HG03565 (cell line): ENCODE data around the gene ARHGAP8.

Experiments
- ATAC-seq: cut with Tn5 transposase; IDR thresholded peaks from one replicate; pipeline ENCODE4 v1.9.1; 2021; ENCODE audit warnings: mild to moderate bottlenecking, moderate library complexity; ENCODE audit not compliant: unreplicated experiment

Gene ARHGAP8

GRCh38 chr22:44883011-44883421 lies 130.6 kb downstream of the ARHGAP8 start:
- no peak for ATAC-seq

- no peak for ATAC-seq
These were observed 132.2 kb downstream of the ARHGAP8 start for GRCh38 chr22:44884562-44884961.

- no peak for ATAC-seq
These were observed 132.8 kb downstream of the ARHGAP8 start for GRCh38 chr22:44884968-44885805.

GRCh38 chr22:44885806-44886360 lies 133.5 kb downstream of the ARHGAP8 start:
- no peak for ATAC-seq

GRCh38 chr22:44887941-44888366 lies 135.6 kb downstream of the ARHGAP8 start:
- ATAC-seq = no peak

GRCh38 chr22:44888491-44889254 lies 136.3 kb downstream of the ARHGAP8 start:
- ATAC-seq = no peak

- no peak for ATAC-seq
These were observed 137.0 kb downstream of the ARHGAP8 start for GRCh38 chr22:44889255-44889878.

- ATAC-seq = no peak
These were observed 138.3 kb downstream of the ARHGAP8 start for GRCh38 chr22:44890416-44891292.

GRCh38 chr22:44891293-44891747 lies 138.9 kb downstream of the ARHGAP8 start:
- ATAC-seq = no peak

- no peak for ATAC-seq
These were observed 139.4 kb downstream of the ARHGAP8 start for GRCh38 chr22:44891791-44892190.

GRCh38 chr22:44892243-44892642 lies 139.9 kb downstream of the ARHGAP8 start:
- ATAC-seq = no peak

GRCh38 chr22:44892803-44893730 lies 140.7 kb downstream of the ARHGAP8 start:
- ATAC-seq = no peak

- ATAC-seq = no peak
These were observed 141.3 kb downstream of the ARHGAP8 start for GRCh38 chr22:44893731-44894080.

- ATAC-seq = no peak
These were observed 141.9 kb downstream of the ARHGAP8 start for GRCh38 chr22:44894321-44894720.

- no peak for ATAC-seq
These were observed 142.4 kb downstream of the ARHGAP8 start for GRCh38 chr22:44894782-44895181.

- ATAC-seq = no peak
These were observed 143.1 kb downstream of the ARHGAP8 start for GRCh38 chr22:44895296-44896055.

- ATAC-seq = no peak
These were observed 145.9 kb downstream of the ARHGAP8 start for GRCh38 chr22:44898236-44898635.

GRCh38 chr22:44901301-44901700 lies 148.9 kb downstream of the ARHGAP8 start:
- ATAC-seq = no peak
